A673 (cell line): ENCODE data around the gene TP53I13.

ENCODE experiments used
- CTCF ChIP-seq: fragments of 300-800, 200-600 bp; sonication (generic); conservative IDR thresholded peaks from 2 replicates; pipeline ENCODE4 v1.5.1; 2017; ENCODE audit warnings: low read depth, mild to moderate bottlenecking, antibody characterized with exemption, low read length, moderate library complexity, mixed read lengths
- EZH2 ChIP-seq: fragments of 200-600 bp; sonication (generic); IDR thresholded peaks from 2 replicates; pipeline ENCODE4 v1.6.1; 2017; ENCODE audit warnings: borderline replicate concordance, low read depth, mild to moderate bottlenecking, mixed read lengths, antibody characterized with exemption, low read length; ENCODE audit not compliant: poor library complexity, severe bottlenecking

GRCh38 chr17:29573558-29573869 is 5.0 kb downstream of the TP53I13 start:
- TF ChIP-seq CTCF (no peak), EZH2 (no peak)
